RWPE2 (cell line): ENCODE measurements around the gene SAMD7.
A peak's percentile ranks its signal among the peaks of the same experiment; 100 is the strongest.

Experiments
- ATAC-seq: fragments of 200-7000 bp; cut with Tn5 transposase; 3 replicates; pipeline ENCODE4 v1.9.1; 2021; ENCODE audit warnings: low read depth
- DNase-seq: peaks from one replicate; pipeline ENCODE4 v3.0.0-alpha.2; 2020; ENCODE audit warnings: low spot score
- H3K27ac ChIP-seq: fragments of 450-650 bp; 2 replicates; pipeline ENCODE4 v1.5.1; 2017; ENCODE audit warnings: mild to moderate bottlenecking; ENCODE audit not compliant: poor library complexity, severe bottlenecking
- H3K27me3 ChIP-seq: fragments of 250-450 bp; sonication (Bioruptor Pico); 2 replicates; pipeline ENCODE4 v1.5.1; 2021; ENCODE audit warnings: mild to moderate bottlenecking, moderate library complexity; ENCODE audit not compliant: insufficient read depth, poor library complexity, severe bottlenecking
- H3K36me3 ChIP-seq: fragments of 250-450 bp; sonication (Bioruptor Pico); 2 replicates; pipeline ENCODE4 v1.5.1; 2020; ENCODE audit warnings: low read depth, mild to moderate bottlenecking, moderate library complexity
- H3K4me1 ChIP-seq: fragments of 250-450 bp; sonication (Bioruptor Pico); 2 replicates; pipeline ENCODE4 v1.5.1; 2021; ENCODE audit warnings: mild to moderate bottlenecking, moderate library complexity; ENCODE audit not compliant: insufficient read depth, poor library complexity, severe bottlenecking
- H3K4me3 ChIP-seq: fragments of 250-450 bp; sonication (Bioruptor Pico); 2 replicates; pipeline ENCODE4 v1.5.1; 2021; ENCODE audit warnings: mild to moderate bottlenecking, moderate library complexity; ENCODE audit not compliant: severe bottlenecking
- H3K9me3 ChIP-seq: fragments of 250-450 bp; sonication (Bioruptor Pico); 2 replicates; pipeline ENCODE4 v1.5.1; 2021; ENCODE audit warnings: mild to moderate bottlenecking, moderate library complexity; ENCODE audit not compliant: severe bottlenecking
- TF ChIP-seq, protein P1 (sequence below): fragments of 450-650 bp; IDR thresholded peaks from one replicate; pipeline ENCODE4 v1.5.1; 2017; ENCODE audit warnings: mild to moderate bottlenecking, moderate library complexity; ENCODE audit not compliant: poor library complexity, severe bottlenecking

SAMD7 gene

DNA sequence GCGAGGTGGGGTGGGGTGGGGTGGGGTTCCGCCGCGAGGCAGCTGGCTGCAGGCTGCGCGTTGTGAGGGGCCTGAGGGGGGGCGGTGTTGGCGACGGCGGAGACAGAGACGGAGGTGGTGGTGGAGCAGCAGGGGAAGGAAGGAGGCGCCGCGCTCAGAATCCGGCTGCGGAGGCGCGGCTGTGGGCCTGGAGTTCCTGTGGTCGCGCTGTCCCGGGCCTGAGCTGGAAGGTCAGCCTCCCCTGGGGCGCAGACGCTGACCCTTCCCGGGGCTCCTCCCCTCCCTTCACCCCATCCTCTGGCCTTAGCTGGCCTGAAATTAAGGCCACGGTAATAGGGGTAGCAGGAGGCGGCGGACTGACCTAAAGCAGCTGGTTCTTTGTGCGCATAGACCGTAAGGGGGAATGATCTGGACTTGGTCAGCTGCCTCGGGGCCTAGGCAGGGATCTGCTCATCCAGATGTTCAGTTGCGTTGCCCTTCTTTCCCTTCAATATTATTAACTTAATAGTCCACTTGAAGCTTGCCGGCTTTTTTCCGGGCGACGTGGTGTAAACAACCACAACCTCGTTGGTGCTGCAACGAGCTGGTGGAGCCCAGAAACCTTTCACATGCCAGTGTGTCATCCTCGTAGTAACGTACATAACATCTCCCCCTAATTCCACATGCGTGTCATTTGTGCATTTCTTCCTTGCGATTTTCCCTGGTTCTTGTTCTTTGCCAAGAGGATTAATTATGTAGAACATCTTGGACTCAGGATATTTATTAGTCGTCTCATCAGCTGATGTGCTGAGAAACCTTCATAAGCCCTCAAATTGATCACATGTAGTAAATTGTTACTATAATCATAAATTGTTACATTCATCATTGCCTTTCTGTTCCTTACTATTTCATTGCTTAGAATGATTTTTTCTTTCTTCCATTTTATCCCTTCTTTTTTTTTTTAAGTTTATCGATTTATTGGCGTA is 55.9 kb downstream of the SAMD7 start:
- Histone ChIP-seq H3K27me3 (no peaks in the 10 kb centered on the region), H3K36me3 (peaks cover 18% of the 10 kb centered on the region; the same call in 1 of the 2 replicates), H3K27ac (peak overlapping the region; percentile 45), H3K4me3 (peak overlapping the region; percentile 92), H3K4me1 (peaks cover 10% of the 10 kb centered on the region), H3K9me3 (no peaks in the 10 kb centered on the region)
- TF ChIP-seq, protein P1, sequence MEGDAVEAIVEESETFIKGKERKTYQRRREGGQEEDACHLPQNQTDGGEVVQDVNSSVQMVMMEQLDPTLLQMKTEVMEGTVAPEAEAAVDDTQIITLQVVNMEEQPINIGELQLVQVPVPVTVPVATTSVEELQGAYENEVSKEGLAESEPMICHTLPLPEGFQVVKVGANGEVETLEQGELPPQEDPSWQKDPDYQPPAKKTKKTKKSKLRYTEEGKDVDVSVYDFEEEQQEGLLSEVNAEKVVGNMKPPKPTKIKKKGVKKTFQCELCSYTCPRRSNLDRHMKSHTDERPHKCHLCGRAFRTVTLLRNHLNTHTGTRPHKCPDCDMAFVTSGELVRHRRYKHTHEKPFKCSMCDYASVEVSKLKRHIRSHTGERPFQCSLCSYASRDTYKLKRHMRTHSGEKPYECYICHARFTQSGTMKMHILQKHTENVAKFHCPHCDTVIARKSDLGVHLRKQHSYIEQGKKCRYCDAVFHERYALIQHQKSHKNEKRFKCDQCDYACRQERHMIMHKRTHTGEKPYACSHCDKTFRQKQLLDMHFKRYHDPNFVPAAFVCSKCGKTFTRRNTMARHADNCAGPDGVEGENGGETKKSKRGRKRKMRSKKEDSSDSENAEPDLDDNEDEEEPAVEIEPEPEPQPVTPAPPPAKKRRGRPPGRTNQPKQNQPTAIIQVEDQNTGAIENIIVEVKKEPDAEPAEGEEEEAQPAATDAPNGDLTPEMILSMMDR = no peak
- DNase-seq (no peak), ATAC-seq (peak; percentile 68)

DNA sequence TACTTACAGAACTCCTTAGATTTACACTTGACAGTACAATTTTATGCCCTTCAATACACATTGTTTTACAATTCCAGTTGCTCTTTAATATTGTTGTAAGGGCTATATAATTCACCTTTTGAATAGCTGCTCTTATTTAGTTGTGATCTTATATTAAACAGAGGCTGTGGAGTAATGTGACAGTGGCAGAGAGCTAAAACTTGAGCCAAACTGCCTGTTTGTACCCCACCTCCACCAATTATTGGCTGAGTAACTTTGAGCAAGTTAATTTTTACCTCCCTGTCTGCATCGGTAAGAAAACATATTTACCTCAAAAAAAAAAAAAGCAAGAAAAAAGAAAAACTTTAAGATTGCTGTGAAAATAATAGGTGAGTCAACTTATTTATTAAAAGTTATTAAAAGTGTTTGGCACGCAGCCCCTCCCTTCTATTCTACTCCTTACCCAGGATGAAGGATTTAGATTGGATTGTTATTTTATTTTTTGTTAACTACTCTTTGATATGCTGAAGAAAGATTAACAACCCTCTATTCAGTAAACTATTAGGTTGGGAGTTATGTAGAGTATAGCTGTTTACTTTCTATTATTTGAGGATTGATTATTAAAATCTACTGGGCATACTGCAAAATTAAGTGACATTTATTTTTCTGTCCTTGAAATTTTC is 57.0 kb downstream of the SAMD7 start:
- Histone ChIP-seq H3K4me3 (no peak overlapping the region), H3K27me3 (no peaks in the 10 kb centered on the region), H3K4me1 (peaks cover 10% of the 10 kb centered on the region), H3K9me3 (no peaks in the 10 kb centered on the region), H3K27ac (no peak overlapping the region), H3K36me3 (peaks cover 18% of the 10 kb centered on the region; the same call in 1 of the 2 replicates)
- no peak for DNase-seq
- TF ChIP-seq, protein P1 = no peak
- no peak for ATAC-seq

DNA sequence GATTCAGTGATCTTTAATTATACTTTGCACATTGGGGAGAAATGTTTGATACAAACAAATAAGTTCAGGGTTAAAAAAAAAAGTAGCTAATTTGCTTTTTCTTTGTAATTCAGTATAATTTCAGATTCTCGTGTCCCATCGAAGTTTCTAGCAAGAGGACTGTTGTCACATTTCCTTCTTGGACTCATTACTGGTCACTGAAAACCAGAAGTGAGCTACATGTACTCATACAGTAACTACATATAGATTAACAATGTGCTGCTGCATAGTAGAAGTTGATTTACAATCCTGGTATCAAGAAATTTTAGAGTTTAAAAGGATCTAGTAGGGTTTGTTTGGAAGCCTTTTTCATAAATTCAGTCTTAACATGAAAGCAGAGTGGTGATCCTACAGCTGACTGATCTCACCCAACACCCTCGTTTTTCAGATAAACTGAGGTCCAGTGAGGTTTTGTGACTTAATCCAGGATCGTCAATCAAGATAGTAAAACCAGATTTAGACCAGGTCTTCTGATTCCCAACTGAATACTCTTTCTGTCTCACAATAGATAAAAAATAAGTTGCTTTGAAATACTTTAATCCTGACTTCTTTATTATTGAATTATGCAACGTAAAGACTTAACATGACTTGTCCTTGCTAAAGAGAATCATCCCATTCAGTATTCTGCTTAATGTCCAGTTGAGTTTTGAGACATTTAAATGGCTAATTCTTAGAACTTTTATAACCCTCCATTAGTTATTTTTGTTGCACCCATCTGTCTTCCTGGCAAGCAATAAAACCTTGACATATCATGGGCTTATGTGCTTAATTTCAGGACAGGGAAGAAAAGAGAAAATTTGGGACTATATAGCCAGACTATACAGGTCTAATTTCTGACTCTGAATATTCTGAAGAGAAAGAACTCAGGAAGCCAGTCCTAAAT is 58.1 kb downstream of the SAMD7 start:
- H3K36me3 ChIP-seq = peaks cover 26% of the 10 kb centered on the region
- TF ChIP-seq, protein P1 = no peak
- H3K4me3 ChIP-seq = no peak overlapping the region
- H3K4me1 ChIP-seq = peaks cover 10% of the 10 kb centered on the region
- no peaks in the 10 kb centered on the region for H3K27me3 ChIP-seq
- ATAC-seq = no peak
- DNase-seq = no peak
- H3K27ac ChIP-seq = no peak overlapping the region
- peaks cover 2% of the 10 kb centered on the region for H3K9me3 ChIP-seq

DNA sequence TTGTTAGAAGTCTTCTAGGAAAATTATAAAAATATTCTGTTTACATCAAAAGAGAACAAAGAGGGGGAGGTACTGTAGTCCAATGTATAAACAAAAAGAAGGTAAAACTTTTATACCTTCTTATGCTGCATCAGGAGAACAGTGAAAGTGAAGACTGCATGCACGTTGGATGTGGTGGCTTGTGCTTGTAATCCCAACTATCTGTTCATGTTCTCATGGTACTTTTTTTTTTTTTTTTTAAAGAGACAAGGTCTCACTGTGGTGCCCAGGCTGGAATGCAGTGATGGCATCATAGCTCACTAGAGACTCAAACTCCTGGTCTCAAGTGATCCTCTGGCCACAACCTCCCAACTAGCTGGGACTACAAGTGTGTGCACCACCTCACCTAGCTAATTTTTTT is 59.5 kb downstream of the SAMD7 start:
- no peak for DNase-seq
- H3K27me3 ChIP-seq = no peaks in the 10 kb centered on the region
- H3K4me3 ChIP-seq = no peak overlapping the region
- H3K4me1 ChIP-seq = peaks cover 9% of the 10 kb centered on the region
- ATAC-seq = no peak
- H3K36me3 ChIP-seq = peaks cover 40% of the 10 kb centered on the region
- TF ChIP-seq, protein P1 = no peak
- no peak overlapping the region for H3K27ac ChIP-seq
- H3K9me3 ChIP-seq = peaks cover 2% of the 10 kb centered on the region
